Trophoblast cell (in vitro differentiated cells and primary cell): ENCODE results near the gene AP4E1.

Experiments used
- DNase-seq, 2 donors: peaks; one replicate each; pipeline ENCODE4 v3.0.0-alpha.2; 2016
- H2AFZ ChIP-seq: 2 replicates; pipeline ENCODE4 v1.6.1; 2013; ENCODE audit warnings: low read length, moderate library complexity, mild to moderate bottlenecking; ENCODE audit not compliant: insufficient read depth, poor library complexity
- H2AK5ac ChIP-seq: 2 replicates; pipeline ENCODE4 v1.6.1; 2013; ENCODE audit warnings: mild to moderate bottlenecking, low read length
- H2BK120ac ChIP-seq: 2 replicates; pipeline ENCODE4 v1.6.1; 2013; ENCODE audit warnings: low read length, mild to moderate bottlenecking, moderate library complexity; ENCODE audit not compliant: insufficient read depth, poor library complexity
- H2BK12ac ChIP-seq: 2 replicates; pipeline ENCODE4 v1.6.1; 2013; ENCODE audit warnings: mild to moderate bottlenecking, low read length, moderate library complexity
- H2BK5ac ChIP-seq: 2 replicates; pipeline ENCODE4 v1.6.1; 2013; ENCODE audit warnings: low read length, low read depth, moderate library complexity, mild to moderate bottlenecking; ENCODE audit not compliant: poor library complexity
- H3K14ac ChIP-seq: 2 replicates; pipeline ENCODE4 v1.6.1; 2013; ENCODE audit warnings: mild to moderate bottlenecking, low read length
- H3K18ac ChIP-seq: 2 replicates; pipeline ENCODE4 v1.6.1; 2013; ENCODE audit warnings: mild to moderate bottlenecking, low read length
- H3K23ac ChIP-seq: 2 replicates; pipeline ENCODE4 v1.6.1; 2013; ENCODE audit warnings: low read length
- H3K27ac ChIP-seq: 2 replicates; pipeline ENCODE4 v1.5.1; 2013; ENCODE audit warnings: low read depth, mild to moderate bottlenecking, inconsistent platforms, low read length, moderate library complexity
- H3K27me3 ChIP-seq: 2 replicates; pipeline ENCODE4 v1.6.1; 2013; ENCODE audit warnings: inconsistent platforms, mild to moderate bottlenecking, low read length, moderate library complexity; ENCODE audit not compliant: insufficient read depth
- H3K36me3 ChIP-seq, 2 experiments: 1 replicate in 1 of 2; 2 replicates in 1 of 2; pipeline ENCODE4 v1.6.1; 2013; ENCODE audit warnings: low read length in 2 of 2, mild to moderate bottlenecking in 2 of 2, moderate library complexity in 1 of 2; ENCODE audit not compliant: insufficient read depth in 2 of 2, control insufficient read depth in 1 of 2
- H3K4ac ChIP-seq: 2 replicates; pipeline ENCODE4 v1.6.1; 2013; ENCODE audit warnings: low read depth, mild to moderate bottlenecking, low read length, moderate library complexity
- H3K4me1 ChIP-seq, 2 experiments: 1 replicate in 1 of 2; 2 replicates in 1 of 2; pipeline ENCODE4 v1.6.1; 2013; ENCODE audit warnings: low read length in 2 of 2, mild to moderate bottlenecking in 2 of 2, moderate library complexity in 1 of 2; ENCODE audit not compliant: insufficient read depth in 2 of 2, control insufficient read depth in 1 of 2
- H3K4me2 ChIP-seq: 2 replicates; pipeline ENCODE4 v1.6.1; 2013; ENCODE audit warnings: inconsistent platforms, mild to moderate bottlenecking, low read length, moderate library complexity
- H3K4me3 ChIP-seq: 2 replicates; pipeline ENCODE4 v1.5.1; 2013; ENCODE audit warnings: mild to moderate bottlenecking, low read depth, low read length, inconsistent platforms
- H3K79me1 ChIP-seq: one replicate; pipeline ENCODE4 v1.6.1; 2013; ENCODE audit warnings: low read length
- H3K79me2 ChIP-seq: 2 replicates; pipeline ENCODE4 v1.6.1; 2013; ENCODE audit warnings: low read length, mild to moderate bottlenecking; ENCODE audit not compliant: control insufficient read depth, insufficient read depth, poor library complexity
- H3K9ac ChIP-seq: 2 replicates; pipeline ENCODE4 v1.6.1; 2013; ENCODE audit warnings: mild to moderate bottlenecking, low read length
- H3K9me3 ChIP-seq: 2 replicates; pipeline ENCODE4 v1.6.1; 2013; ENCODE audit warnings: low read depth, mild to moderate bottlenecking, control low read depth, inconsistent platforms, low read length; ENCODE audit not compliant: insufficient read depth
- H4K12ac ChIP-seq: 2 replicates; pipeline ENCODE4 v1.6.1; 2013; ENCODE audit warnings: low read depth, mild to moderate bottlenecking, low read length, moderate library complexity
- H4K8ac ChIP-seq: 2 replicates; pipeline ENCODE4 v1.6.1; 2013; ENCODE audit warnings: low read depth, mild to moderate bottlenecking, low read length, moderate library complexity
- H4K91ac ChIP-seq: one replicate; pipeline ENCODE4 v1.6.1; 2013; ENCODE audit warnings: low read depth, mild to moderate bottlenecking, low read length, moderate library complexity
- WGBS: extraction: QIAGEN DNeasy Blood & Tissue Kit; methylation state at CpG from one replicate; pipeline ENCODE4 v1.1.7; 2013; ENCODE audit warnings: missing lambda C conversion rate; ENCODE audit not compliant: insufficient read length, insufficient coverage; ENCODE audit errors: extremely low coverage; 5-methylcytosine and 5-hydroxymethylcytosine counted together

Gene AP4E1

DNA sequence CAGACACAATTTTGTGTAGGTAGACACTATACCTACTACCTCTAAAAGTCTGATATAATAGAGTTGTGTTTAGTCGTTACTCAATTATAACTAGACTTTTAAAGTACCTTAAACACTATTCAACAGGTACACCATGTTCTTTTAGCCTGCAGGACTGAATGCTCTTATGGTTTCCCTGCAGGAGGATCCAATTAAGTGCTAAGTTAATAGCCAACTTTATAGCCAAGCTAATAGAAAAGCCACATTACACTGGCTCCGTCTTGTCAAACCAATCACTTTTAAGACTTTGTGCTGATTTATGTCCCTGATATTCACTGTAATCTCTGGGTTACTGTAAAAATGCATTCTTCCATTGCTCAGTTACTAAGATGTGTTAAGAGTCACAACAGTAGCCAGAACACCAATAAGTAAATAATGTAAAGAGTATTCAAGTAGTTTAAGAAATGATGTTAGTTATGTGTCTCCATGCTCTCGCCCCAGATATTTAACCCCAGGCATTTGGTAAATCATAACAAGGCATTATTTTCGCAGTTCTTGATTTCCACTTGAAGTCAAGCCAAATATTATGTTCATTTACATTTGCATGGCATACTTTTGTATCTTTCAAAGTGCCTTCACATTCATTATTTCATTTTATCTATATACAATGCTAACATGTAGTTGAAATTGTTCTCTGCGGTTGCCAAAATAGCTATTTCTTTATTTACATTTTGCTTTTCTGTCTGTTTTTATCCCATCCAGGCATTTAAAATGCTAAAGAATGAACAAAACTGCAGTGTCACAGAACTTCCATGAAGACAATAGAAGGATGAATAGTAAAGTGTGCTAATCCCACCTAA, 42.7 kb upstream of the AP4E1 start:
- Histone ChIP-seq H3K4me3 (no peak overlapping the region), H3K9me3 (no peaks in the 10 kb centered on the region), H2BK12ac (no peak overlapping the region), H2AFZ (no peak overlapping the region), H2AK5ac (no peak overlapping the region), H3K4me1 (peaks cover 0 to 4% of the 10 kb centered on the region in 2 experiments), H3K9ac (no peak overlapping the region), H2BK5ac (no peak overlapping the region), H3K4ac (no peak overlapping the region), H4K12ac (no peak overlapping the region), H3K23ac (no peak overlapping the region), H3K4me2 (no peak overlapping the region), H3K27me3 (no peaks in the 10 kb centered on the region), H3K79me1 (peaks cover 6% of the 10 kb centered on the region), H3K36me3 (no peaks in the 10 kb centered on the region), H3K27ac (no peak overlapping the region), H3K18ac (no peak overlapping the region), H3K79me2 (no peaks in the 10 kb centered on the region), H4K91ac (no peak overlapping the region), H3K14ac (no peak overlapping the region), H4K8ac (no peak overlapping the region), H2BK120ac (no peak overlapping the region)
- WGBS: no CpG with 5 or more reads among the region's 5 CpGs
- DNase-seq: no peak

DNA sequence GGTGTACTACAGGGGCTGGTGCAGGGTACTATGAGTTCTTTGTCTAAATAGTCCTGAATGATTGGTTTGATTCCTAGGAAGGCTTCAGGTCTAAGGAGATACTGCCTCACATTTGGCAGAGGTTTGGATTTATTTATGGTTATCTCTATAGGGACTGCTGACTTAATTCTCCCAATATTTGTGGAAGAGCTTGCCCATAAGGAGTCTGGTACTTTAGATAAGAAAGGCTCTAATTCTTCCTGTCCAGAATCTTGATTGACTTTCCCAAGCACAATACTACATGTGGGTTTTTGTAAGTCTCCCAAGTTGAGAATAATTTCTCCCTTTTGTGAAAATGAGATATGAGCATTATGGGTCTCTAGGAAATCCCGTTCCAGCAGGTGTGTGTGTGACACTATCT, 36.7 kb upstream of the AP4E1 start:
- no peak overlapping the region for H2BK120ac ChIP-seq
- H3K4me3 ChIP-seq: no peak overlapping the region
- H3K79me1 ChIP-seq: peaks cover 16% of the 10 kb centered on the region
- no peaks in the 10 kb centered on the region for H3K36me3 ChIP-seq
- no peak overlapping the region for H2BK5ac ChIP-seq
- no peak overlapping the region for H3K4ac ChIP-seq
- no peak overlapping the region for H3K14ac ChIP-seq
- DNase-seq: no peak
- no peak overlapping the region for H4K12ac ChIP-seq
- no peak overlapping the region for H4K8ac ChIP-seq
- no peaks in the 10 kb centered on the region for H3K79me2 ChIP-seq
- H4K91ac ChIP-seq: no peak overlapping the region
- H2BK12ac ChIP-seq: no peak overlapping the region
- no CpG with 5 or more reads among the region's 1 CpG for WGBS
- H3K9ac ChIP-seq: no peak overlapping the region
- H3K4me1 ChIP-seq: peaks cover 0 to 3% of the 10 kb centered on the region in 2 experiments
- H2AK5ac ChIP-seq: no peak overlapping the region
- H3K23ac ChIP-seq: no peak overlapping the region
- no peak overlapping the region for H3K27ac ChIP-seq
- no peaks in the 10 kb centered on the region for H3K9me3 ChIP-seq
- no peak overlapping the region for H3K4me2 ChIP-seq
- H3K27me3 ChIP-seq: no peaks in the 10 kb centered on the region
- no peak overlapping the region for H3K18ac ChIP-seq
- H2AFZ ChIP-seq: no peak overlapping the region

DNA sequence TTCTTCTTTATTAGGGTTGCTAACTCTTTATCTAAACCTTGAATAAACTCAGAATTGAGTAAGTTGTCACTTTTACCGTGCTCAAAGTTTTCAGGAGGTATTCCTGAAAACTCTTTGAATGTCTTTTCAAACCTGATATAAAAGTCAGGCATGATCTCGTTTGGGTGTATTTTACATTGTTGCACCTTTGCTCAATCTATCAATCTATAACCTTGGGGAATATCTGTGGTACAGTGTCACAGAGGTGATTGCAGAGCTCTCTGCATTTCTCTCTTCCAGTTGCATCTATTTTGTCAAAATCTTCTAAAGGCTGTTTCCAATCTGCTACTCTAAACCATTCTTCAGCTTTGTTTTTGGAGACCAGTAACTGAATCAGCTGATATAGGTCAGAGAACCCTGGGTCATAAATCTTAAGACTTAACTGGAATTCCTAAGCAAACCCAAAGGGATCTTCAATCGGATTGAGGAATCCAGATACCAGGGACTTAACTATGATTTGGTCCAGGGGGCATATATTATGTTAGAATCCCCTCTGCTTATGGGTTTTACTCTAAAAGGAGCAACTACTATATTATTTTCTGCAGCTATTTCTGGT, 35.6 kb upstream of the AP4E1 start:
- Histone ChIP-seq H4K91ac (no peak overlapping the region), H3K27ac (no peak overlapping the region), H3K23ac (no peak overlapping the region), H2BK120ac (no peak overlapping the region), H3K4me2 (no peak overlapping the region), H4K8ac (no peak overlapping the region), H3K18ac (no peak overlapping the region), H3K27me3 (no peaks in the 10 kb centered on the region), H3K79me2 (no peaks in the 10 kb centered on the region), H3K79me1 (peaks cover 16% of the 10 kb centered on the region), H3K4ac (no peak overlapping the region), H3K9ac (no peak overlapping the region), H2AK5ac (no peak overlapping the region), H3K9me3 (no peaks in the 10 kb centered on the region), H3K14ac (no peak overlapping the region), H3K4me3 (no peak overlapping the region), H2BK12ac (no peak overlapping the region), H4K12ac (no peak overlapping the region), H3K4me1 (peaks cover 0 to 2% of the 10 kb centered on the region in 2 experiments), H2AFZ (no peak overlapping the region), H3K36me3 (no peaks in the 10 kb centered on the region), H2BK5ac (no peak overlapping the region)
- WGBS: no CpG with 5 or more reads among the region's 3 CpGs
- no peak for DNase-seq

DNA sequence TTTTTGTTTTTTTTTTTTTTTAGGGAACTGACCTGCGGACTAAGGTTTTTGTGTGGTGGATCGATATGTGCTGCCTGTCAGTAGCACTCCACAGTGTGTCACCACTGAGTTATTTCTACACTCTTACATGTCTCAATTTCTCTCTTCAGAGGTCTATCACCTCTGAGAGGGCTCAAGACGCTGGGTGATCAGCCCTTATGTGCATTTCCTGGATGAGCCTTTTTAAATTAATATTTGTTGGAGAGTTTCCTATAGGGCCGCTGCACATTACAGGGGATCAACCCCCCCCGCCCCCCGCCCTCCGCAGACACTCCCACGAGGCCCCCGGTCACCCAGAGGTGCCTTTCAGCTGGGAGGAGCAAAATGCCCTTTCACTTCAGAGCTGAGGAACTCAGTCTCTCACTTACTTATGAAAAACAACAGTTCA, 34.5 kb upstream of the AP4E1 start:
- H2BK5ac ChIP-seq: peak overlapping the region; percentile 40
- H3K27ac ChIP-seq: peak overlapping the region; percentile 81
- no peak overlapping the region for H2AFZ ChIP-seq
- H3K4me3 ChIP-seq: no peak overlapping the region
- no peak overlapping the region for H2BK120ac ChIP-seq
- peak overlapping the region; percentile 22 for H2BK12ac ChIP-seq
- no CpG with 5 or more reads among the region's 9 CpGs for WGBS
- no peak overlapping the region for H4K12ac ChIP-seq
- DNase-seq: no peak
- no peaks in the 10 kb centered on the region for H3K9me3 ChIP-seq
- no peak overlapping the region for H3K23ac ChIP-seq
- no peaks in the 10 kb centered on the region for H3K27me3 ChIP-seq
- H2AK5ac ChIP-seq: no peak overlapping the region
- peak overlapping the region; percentile 5 for H4K91ac ChIP-seq
- H3K36me3 ChIP-seq: no peaks in the 10 kb centered on the region
- H3K9ac ChIP-seq: no peak overlapping the region
- no peaks in the 10 kb centered on the region for H3K79me2 ChIP-seq
- no peak overlapping the region for H3K14ac ChIP-seq
- no peak overlapping the region for H3K4me2 ChIP-seq
- peaks cover 14% of the 10 kb centered on the region for H3K79me1 ChIP-seq
- H3K18ac ChIP-seq: no peak overlapping the region
- no peak overlapping the region for H3K4ac ChIP-seq
- H4K8ac ChIP-seq: peak overlapping the region; percentile 47
- peaks cover 0 to 2% of the 10 kb centered on the region in 2 experiments for H3K4me1 ChIP-seq
